ENCODE data around the gene PDE4D.

- TF ChIP-seq, protein P1, sequence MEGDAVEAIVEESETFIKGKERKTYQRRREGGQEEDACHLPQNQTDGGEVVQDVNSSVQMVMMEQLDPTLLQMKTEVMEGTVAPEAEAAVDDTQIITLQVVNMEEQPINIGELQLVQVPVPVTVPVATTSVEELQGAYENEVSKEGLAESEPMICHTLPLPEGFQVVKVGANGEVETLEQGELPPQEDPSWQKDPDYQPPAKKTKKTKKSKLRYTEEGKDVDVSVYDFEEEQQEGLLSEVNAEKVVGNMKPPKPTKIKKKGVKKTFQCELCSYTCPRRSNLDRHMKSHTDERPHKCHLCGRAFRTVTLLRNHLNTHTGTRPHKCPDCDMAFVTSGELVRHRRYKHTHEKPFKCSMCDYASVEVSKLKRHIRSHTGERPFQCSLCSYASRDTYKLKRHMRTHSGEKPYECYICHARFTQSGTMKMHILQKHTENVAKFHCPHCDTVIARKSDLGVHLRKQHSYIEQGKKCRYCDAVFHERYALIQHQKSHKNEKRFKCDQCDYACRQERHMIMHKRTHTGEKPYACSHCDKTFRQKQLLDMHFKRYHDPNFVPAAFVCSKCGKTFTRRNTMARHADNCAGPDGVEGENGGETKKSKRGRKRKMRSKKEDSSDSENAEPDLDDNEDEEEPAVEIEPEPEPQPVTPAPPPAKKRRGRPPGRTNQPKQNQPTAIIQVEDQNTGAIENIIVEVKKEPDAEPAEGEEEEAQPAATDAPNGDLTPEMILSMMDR (IDR thresholded peaks at IDR 0.05): no peak
- TF ChIP-seq POLR2A (IDR thresholded peaks at IDR 0.05): no peak
These were observed 687.4 kb downstream of the PDE4D start for GRCh38 chr5:59206132-59206581.

All from heart left ventricle (tissue), 13 donors.